Activated CD4-positive, alpha-beta memory T cell treated with anti-CD3 and anti-CD28 coated beads, Interleukin-2, amount 10 ng/mL, durations not matched to agents 7 days and 5 days (primary cell): Measurements from ENCODE around the gene ARL8B. TPM values are rescaled to one million over a fixed set of nuclear protein-coding genes. Genes with fewer than 3 reads are reported as not detected.
"Not testable (repeated sequence)": the region's sequence is repeated elsewhere in the genome, so short reads cannot be mapped to it uniquely, and the experiment has no call there.

ENCODE experiments used
- CTCF ChIA-PET: fragments of 350-600 bp; sonication (Branson Sonifier 250); formaldehyde crosslinking; loops from one replicate; lab custom pipeline; 2021; ENCODE audit warnings: antibody characterized with exemption, inconsistent platforms; lab: Charles Lee
- POLR2A ChIA-PET: fragments of 350-600 bp; sonication (Branson Sonifier 250); formaldehyde crosslinking; loops from one replicate; lab custom pipeline; 2021; ENCODE audit warnings: antibody characterized with exemption; lab: Charles Lee
- DNase-seq: peaks from one replicate; pipeline ENCODE4 v3.0.0-alpha.2; 2020
- H3K27ac Mint-ChIP-seq: one replicate; pipeline ENCODE4 v1.8.0; 2021; ENCODE audit warnings: mild to moderate bottlenecking, mixed read lengths
- H3K27me3 Mint-ChIP-seq: one replicate; pipeline ENCODE4 v1.8.0; 2021; ENCODE audit warnings: mixed read lengths
- H3K36me3 Mint-ChIP-seq: one replicate; pipeline ENCODE4 v1.8.0; 2021; ENCODE audit warnings: low read depth, mixed read lengths
- H3K4me1 Mint-ChIP-seq: one replicate; pipeline ENCODE4 v1.8.0; 2021; ENCODE audit warnings: mixed read lengths
- H3K4me3 Mint-ChIP-seq: one replicate; pipeline ENCODE4 v1.8.0; 2021; ENCODE audit warnings: mild to moderate bottlenecking, mixed read lengths
- H3K9me3 Mint-ChIP-seq: one replicate; pipeline ENCODE4 v1.8.0; 2021; ENCODE audit warnings: mixed read lengths
- total RNA-seq, 2 experiments: library from RNA; stranded (reverse); gene quantifications; one replicate each; pipeline ENCODE4 v1.2.3, GENCODE V29; 2021

ARL8B gene
- 10 to 100 TPM; 38.2 to 45.7 TPM for total RNA-seq

GRCh38 chr3:5122030-5122740 lies at the start of gene ARL8B:
Gene ARL8B, plus strand, starts transcription at chr3:5122292. Its CDS starts 174 bp downstream, at chr3:5122466.
- no peaks in the 10 kb centered on the region for H3K9me3 Mint-ChIP-seq
- POLR2A ChIA-PET: interaction anchor here (0.9 to 5.1 kb wide), 9 partner anchors 35 to 629 kb away, joined by 3 to 56 read pairs (median 7); partner anchors contain the start of genes BHLHE40, EDEM1 and ITPR1
- H3K4me3 Mint-ChIP-seq: peak within 1 kb of the TSS; percentile 77
- H3K27me3 Mint-ChIP-seq: no peaks in the 10 kb centered on the region
- DNase-seq: peak; percentile 93
- peaks cover 31% of the 10 kb centered on the region for H3K4me1 Mint-ChIP-seq
- CTCF ChIA-PET: interaction anchor here (0.9 to 3.0 kb wide), 16 partner anchors 9 to 629 kb away, joined by 3 to 33 read pairs (median 4); partner anchors contain the start of genes EDEM1 and ITPR1
- peaks cover 16% of the 10 kb centered on the region for H3K36me3 Mint-ChIP-seq
- peak within 1 kb of the TSS; percentile 83 for H3K27ac Mint-ChIP-seq

GRCh38 chr3:5073374-5074085 lies 48.6 kb upstream of the ARL8B start:
- Mint-ChIP-seq H3K4me3 (no peak overlapping the region), H3K27ac (no peak overlapping the region), H3K36me3 (no peaks in the 10 kb centered on the region), H3K9me3 (no peaks in the 10 kb centered on the region), H3K4me1 (peaks cover 3% of the 10 kb centered on the region), H3K27me3 (peaks cover 30% of the 10 kb centered on the region)
- ChIA-PET POLR2A (no interaction called here), CTCF (interaction anchor here (1.1 kb wide), 1 partner anchor 362 kb away, joined by 3 read pairs; no protein-coding TSS in a partner anchor)
- DNase-seq: no peak

- Mint-ChIP-seq H3K4me1 (no peaks in the 10 kb centered on the region), H3K27me3 (peaks cover 10% of the 10 kb centered on the region), H3K4me3 (no peak overlapping the region), H3K36me3 (no peaks in the 10 kb centered on the region), H3K9me3 (no peaks in the 10 kb centered on the region), H3K27ac (no peak overlapping the region)
- DNase-seq: no peak
- CTCF ChIA-PET: interaction anchor here (0.7 to 1.1 kb wide), 2 partner anchors 366 to 727 kb away, joined by 3 to 4 read pairs; no protein-coding TSS in a partner anchor
- POLR2A ChIA-PET: no interaction called here
Measured at GRCh38 chr3:5078151-5078550, 43.9 kb upstream of the ARL8B start.

GRCh38 chr3:5079761-5080160 lies 42.3 kb upstream of the ARL8B start:
- DNase-seq: no peak
- Mint-ChIP-seq H3K9me3 (no peaks in the 10 kb centered on the region), H3K4me1 (no peaks in the 10 kb centered on the region), H3K36me3 (no peaks in the 10 kb centered on the region), H3K27me3 (peaks cover 7% of the 10 kb centered on the region), H3K4me3 (no peak overlapping the region), H3K27ac (no peak overlapping the region)
- POLR2A ChIA-PET: no interaction called here
- CTCF ChIA-PET: interaction anchor here (0.6 kb wide), 1 partner anchor 12 kb away, joined by 7 read pairs; no protein-coding TSS in a partner anchor

- no peaks in the 10 kb centered on the region for H3K4me1 Mint-ChIP-seq
- H3K4me3 Mint-ChIP-seq: no peak overlapping the region
- H3K36me3 Mint-ChIP-seq: no peaks in the 10 kb centered on the region
- POLR2A ChIA-PET: no interaction called here
- CTCF ChIA-PET: no interaction called here
- H3K9me3 Mint-ChIP-seq: no peaks in the 10 kb centered on the region
- H3K27me3 Mint-ChIP-seq: peaks cover 7% of the 10 kb centered on the region
- no peak overlapping the region for H3K27ac Mint-ChIP-seq
- DNase-seq: no peak
Measured at GRCh38 chr3:5080779-5081550, 41.1 kb upstream of the ARL8B start.

- H3K27me3 Mint-ChIP-seq, CTCF ChIA-PET, H3K36me3 Mint-ChIP-seq, POLR2A ChIA-PET, H3K9me3 Mint-ChIP-seq, H3K4me1 Mint-ChIP-seq, H3K4me3 Mint-ChIP-seq, DNase-seq, H3K27ac Mint-ChIP-seq: not testable (repeated sequence)
Measured at GRCh38 chr3:5081973-5082788, 39.9 kb upstream of the ARL8B start.

- ChIA-PET CTCF (no interaction called here), POLR2A (no interaction called here)
- Mint-ChIP-seq H3K4me1 (no peaks in the 10 kb centered on the region), H3K27ac (no peak overlapping the region), H3K36me3 (no peaks in the 10 kb centered on the region), H3K9me3 (no peaks in the 10 kb centered on the region), H3K4me3 (no peak overlapping the region), H3K27me3 (peaks cover 2% of the 10 kb centered on the region)
- no peak for DNase-seq
Measured at GRCh38 chr3:5082789-5083115, 39.3 kb upstream of the ARL8B start.

- Mint-ChIP-seq H3K4me3 (no peak overlapping the region), H3K27me3 (peaks cover 2% of the 10 kb centered on the region), H3K27ac (no peak overlapping the region), H3K4me1 (no peaks in the 10 kb centered on the region), H3K9me3 (no peaks in the 10 kb centered on the region), H3K36me3 (no peaks in the 10 kb centered on the region)
- CTCF ChIA-PET: no interaction called here
- DNase-seq: no peak
- POLR2A ChIA-PET: no interaction called here
Measured at GRCh38 chr3:5084224-5084623, 37.9 kb upstream of the ARL8B start.

GRCh38 chr3:5086708-5087107 lies 35.4 kb upstream of the ARL8B start:
- DNase-seq: no peak
- ChIA-PET CTCF (no interaction called here), POLR2A (no interaction called here)
- no peak overlapping the region for H3K27ac Mint-ChIP-seq
- H3K4me3 Mint-ChIP-seq: no peak overlapping the region
- peaks cover 7% of the 10 kb centered on the region for H3K27me3 Mint-ChIP-seq
- no peaks in the 10 kb centered on the region for H3K4me1 Mint-ChIP-seq
- H3K36me3 Mint-ChIP-seq: no peaks in the 10 kb centered on the region
- no peaks in the 10 kb centered on the region for H3K9me3 Mint-ChIP-seq

GRCh38 chr3:5087209-5087608 lies 34.9 kb upstream of the ARL8B start:
- Mint-ChIP-seq H3K27ac (no peak overlapping the region), H3K36me3 (no peaks in the 10 kb centered on the region), H3K4me1 (no peaks in the 10 kb centered on the region), H3K9me3 (no peaks in the 10 kb centered on the region), H3K27me3 (peaks cover 8% of the 10 kb centered on the region), H3K4me3 (no peak overlapping the region)
- ChIA-PET CTCF (interaction anchor here (1.2 kb wide), 1 partner anchor 34 kb away, joined by 3 read pairs; no protein-coding TSS in a partner anchor), POLR2A (no interaction called here)
- DNase-seq: no peak

- DNase-seq: no peak
- no peak overlapping the region for H3K4me3 Mint-ChIP-seq
- H3K4me1 Mint-ChIP-seq: no peaks in the 10 kb centered on the region
- H3K9me3 Mint-ChIP-seq: no peaks in the 10 kb centered on the region
- no peaks in the 10 kb centered on the region for H3K36me3 Mint-ChIP-seq
- POLR2A ChIA-PET: no interaction called here
- peaks cover 14% of the 10 kb centered on the region for H3K27me3 Mint-ChIP-seq
- CTCF ChIA-PET: no interaction called here
- H3K27ac Mint-ChIP-seq: no peak overlapping the region
Measured at GRCh38 chr3:5090197-5090596, 31.9 kb upstream of the ARL8B start.

GRCh38 chr3:5092018-5092417 lies 30.1 kb upstream of the ARL8B start:
- H3K4me1 Mint-ChIP-seq: peaks cover 2% of the 10 kb centered on the region
- peaks cover 25% of the 10 kb centered on the region for H3K27me3 Mint-ChIP-seq
- POLR2A ChIA-PET: interaction anchor here (1.3 kb wide), 1 partner anchor 15 kb away, joined by 3 read pairs; no protein-coding TSS in a partner anchor
- CTCF ChIA-PET: interaction anchor here (0.6 kb wide), 1 partner anchor 65 kb away, joined by 3 read pairs; no protein-coding TSS in a partner anchor
- no peak for DNase-seq
- H3K36me3 Mint-ChIP-seq: no peaks in the 10 kb centered on the region
- no peaks in the 10 kb centered on the region for H3K9me3 Mint-ChIP-seq
- H3K4me3 Mint-ChIP-seq: no peak overlapping the region
- H3K27ac Mint-ChIP-seq: no peak overlapping the region
